Liver (tissue), 9 donors: ENCODE results near the gene ACTL7B. TPM values are rescaled to one million over a fixed set of nuclear protein-coding genes. Genes with fewer than 3 reads are reported as not detected.

Experiments
- DNase-seq: peaks from one replicate; pipeline ENCODE4 v3.0.0-alpha.2; 2017; ENCODE audit warnings: low spot score
- H3K27ac ChIP-seq, 2 donors: one replicate each; pipeline ENCODE4 v1.7.0; 2013; ENCODE audit warnings: inconsistent platforms in 2 of 2, low read length in 2 of 2, control low read depth in 1 of 2, low read depth in 1 of 2, mild to moderate bottlenecking in 1 of 2
- H3K27me3 ChIP-seq, 4 donors: one replicate each; pipeline versions ENCODE4 v1.6.1 to v1.7.0; 2013; ENCODE audit warnings: low read length in 3 of 4, inconsistent platforms in 1 of 4, mild to moderate bottlenecking in 1 of 4, moderate library complexity in 1 of 4; ENCODE audit not compliant: control insufficient read depth in 4 of 4, insufficient read depth in 4 of 4
- H3K36me3 ChIP-seq, 4 donors: one replicate each; pipeline versions ENCODE4 v1.6.1 to v1.7.0; 2013; ENCODE audit warnings: low read length in 3 of 4, mild to moderate bottlenecking in 3 of 4, low read depth in 1 of 4, moderate library complexity in 1 of 4; ENCODE audit not compliant: control insufficient read depth in 4 of 4, insufficient read depth in 3 of 4
- H3K4me1 ChIP-seq, 4 donors: one replicate each; pipeline versions ENCODE4 v1.6.1 to v1.7.0; 2013; ENCODE audit warnings: low read length in 3 of 4, mild to moderate bottlenecking in 3 of 4, moderate library complexity in 1 of 4; ENCODE audit not compliant: control insufficient read depth in 4 of 4, insufficient read depth in 4 of 4
- H3K4me3 ChIP-seq, 3 donors: one replicate each; pipeline versions ENCODE4 v1.6.1 to v1.7.0; 2013; ENCODE audit warnings: low read length in 3 of 3, control low read depth in 1 of 3, low read depth in 1 of 3, mild to moderate bottlenecking in 1 of 3
- H3K9ac ChIP-seq, 2 donors: one replicate each; pipeline ENCODE4 v1.7.0; 2013; ENCODE audit warnings: low read length in 2 of 2, mild to moderate bottlenecking in 2 of 2, moderate library complexity in 2 of 2, control low read depth in 1 of 2, low read depth in 1 of 2
- H3K9me3 ChIP-seq, 4 donors: one replicate each; pipeline versions ENCODE4 v1.6.1 to v1.7.0; 2013; ENCODE audit warnings: low read length in 3 of 4; ENCODE audit not compliant: control insufficient read depth in 4 of 4
- EGR1 ChIP-seq, 2 donors: IDR thresholded peaks; 2 replicates each; pipeline ENCODE4 v1.6.1; 2016 to 2018; ENCODE audit warnings: antibody characterized with exemption in 2 of 2, low read depth in 2 of 2
- FOXA1 ChIP-seq: IDR thresholded peaks from 2 replicates; pipeline ENCODE4 v1.6.1; 2016; ENCODE audit warnings: antibody characterized with exemption
- FOXA2 ChIP-seq: IDR thresholded peaks from 2 replicates; pipeline ENCODE4 v1.6.1; 2016; ENCODE audit warnings: antibody characterized with exemption
- GABPA ChIP-seq, 2 donors: IDR thresholded peaks in 1 of 2; conservative IDR thresholded peaks in 1 of 2; 2 replicates each; pipeline ENCODE4 v1.6.1; 2016; ENCODE audit warnings: antibody characterized with exemption in 2 of 2, mild to moderate bottlenecking in 1 of 2, moderate library complexity in 1 of 2
- HNF4A ChIP-seq, 2 donors: conservative IDR thresholded peaks; 2 replicates each; pipeline ENCODE4 v1.6.1; 2016; ENCODE audit warnings: antibody characterized with exemption in 2 of 2, mild to moderate bottlenecking in 2 of 2
- HNF4G ChIP-seq: IDR thresholded peaks from 2 replicates; pipeline ENCODE4 v1.6.1; 2016; ENCODE audit warnings: antibody characterized with exemption
- JUND ChIP-seq, 2 donors: IDR thresholded peaks; 2 replicates each; pipeline ENCODE4 v1.6.1; 2016; ENCODE audit warnings: antibody characterized with exemption in 2 of 2
- NR2F2 ChIP-seq: IDR thresholded peaks from 2 replicates; pipeline ENCODE4 v1.6.1; 2016; ENCODE audit warnings: antibody characterized with exemption
- RAD21 ChIP-seq, 2 donors: IDR thresholded peaks; 2 replicates each; pipeline ENCODE4 v1.6.1; 2016; ENCODE audit warnings: antibody characterized with exemption in 2 of 2, mild to moderate bottlenecking in 2 of 2
- RXRA ChIP-seq, 2 donors: IDR thresholded peaks; 2 replicates each; pipeline ENCODE4 v1.6.1; 2017 to 2018; ENCODE audit warnings: antibody characterized with exemption in 2 of 2, mild to moderate bottlenecking in 1 of 2
- TAF1 ChIP-seq: conservative IDR thresholded peaks from 2 replicates; pipeline ENCODE4 v1.6.1; 2016; ENCODE audit warnings: antibody characterized with exemption, mild to moderate bottlenecking
- YY1 ChIP-seq: IDR thresholded peaks from 2 replicates; pipeline ENCODE4 v1.6.1; 2016; ENCODE audit warnings: antibody characterized with exemption, mild to moderate bottlenecking
- WGBS: extraction: QIAGEN DNeasy Blood & Tissue Kit; methylation state at CpG from one replicate; pipeline ENCODE4 v1.1.7; 2013; 5-methylcytosine and 5-hydroxymethylcytosine counted together
- polyA plus RNA-seq, 2 donors: library from polyadenylated mRNA; stranded (reverse) in 1 of 2; unstranded in 1 of 2; fragments of 200-250 nt in 1 of 2; fragments of >200 nt in 1 of 2; fragmentation: Nextera tagmentation in 1 of 2; extraction: Ambion mirVana in 1 of 2; gene quantifications; one replicate each; pipeline versions ENCODE4 v1.2.1 to v1.2.3, GENCODE V29; 2013 to 2015
- total RNA-seq, 2 donors: library from RNA; depleted of rRNA; stranded (reverse); fragments of >200 nt; gene quantifications; one replicate each; pipeline ENCODE4 v1.2.3, GENCODE V29; 2014
- TF ChIP-seq, protein P1 (sequence below): fragments of 150-350 bp; IDR thresholded peaks from 2 replicates; pipeline ENCODE4 v1.5.1; 2017; ENCODE audit warnings: improper control_type of control experiment, low read depth, low read length; ENCODE audit not compliant: missing input control
- TF ChIP-seq, protein P2 (sequence below): IDR thresholded peaks from 2 replicates; pipeline ENCODE4 v1.6.1; 2016; ENCODE audit warnings: antibody characterized with exemption
- TF ChIP-seq, protein P3 (sequence below): IDR thresholded peaks from 2 replicates; pipeline ENCODE4 v1.6.1; 2016; ENCODE audit warnings: antibody characterized with exemption, mild to moderate bottlenecking
- TF ChIP-seq, protein P4 (sequence below): IDR thresholded peaks from 2 replicates; pipeline ENCODE4 v1.6.1; 2016; ENCODE audit warnings: antibody characterized with exemption
- TF ChIP-seq, protein P5 (sequence below): IDR thresholded peaks from 2 replicates; pipeline ENCODE4 v1.6.1; 2016; ENCODE audit warnings: antibody characterized with exemption
- donor health status: healthy.
- donor health status: healthy.
- donor health status: healthy.
- donor health status: healthy.
- donor health status: healthy.

ACTL7B gene
- total and polyA plus RNA-seq, 4 donors = 0.09 TPM; not detected in 3

DNA sequence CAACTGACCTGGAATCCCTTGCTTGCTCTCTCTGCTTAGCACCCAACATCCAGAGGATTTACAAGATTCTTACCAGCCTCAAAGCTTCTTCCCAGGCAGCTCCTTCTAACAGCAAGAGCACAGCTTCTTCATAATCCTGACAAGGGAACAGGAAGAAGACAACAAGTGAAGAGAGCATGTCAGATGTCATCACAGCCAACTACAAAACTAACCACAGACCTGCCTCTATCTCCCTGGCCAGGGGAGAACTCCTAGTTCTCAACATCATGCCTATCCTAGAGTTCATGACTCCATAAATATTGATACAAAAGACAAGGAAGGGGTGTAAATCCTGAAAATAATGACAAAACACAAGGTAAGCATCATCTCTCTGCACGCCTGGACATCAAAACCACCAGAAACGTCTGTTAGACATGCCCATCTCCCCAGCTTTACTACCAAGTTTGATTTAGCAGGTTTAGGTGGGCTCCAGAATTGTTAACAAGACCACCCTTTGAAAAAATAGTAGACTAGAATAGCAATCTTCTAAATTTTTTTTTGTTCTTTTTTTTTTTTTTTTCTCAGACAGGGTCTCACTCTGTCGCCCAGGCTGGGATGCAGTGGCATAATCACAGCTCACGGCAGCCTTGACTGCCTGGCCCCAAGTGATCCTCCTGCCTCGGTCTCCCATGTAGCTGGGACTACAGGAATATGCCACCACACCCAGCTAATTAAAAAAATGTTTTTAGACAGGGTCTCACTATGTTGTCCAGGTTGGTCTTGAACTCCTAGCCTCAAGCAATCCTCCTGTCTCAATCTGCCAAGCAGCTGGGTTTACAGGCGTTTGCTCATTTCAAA, 26.5 kb upstream of the ACTL7B start:
- peaks cover 2 to 18% (median 11%) of the 10 kb centered on the region in 4 donors for H3K4me1 ChIP-seq
- no peak overlapping the region for H3K9ac ChIP-seq
- no peaks in the 10 kb centered on the region for H3K9me3 ChIP-seq
- peaks cover 7 to 32% (median 26%) of the 10 kb centered on the region in 4 donors for H3K36me3 ChIP-seq
- no peak for DNase-seq
- no peak overlapping the region for H3K27ac ChIP-seq
- no peak overlapping the region for H3K4me3 ChIP-seq
- WGBS = over 99% methylated on average over 6 of the region's 6 CpGs
- H3K27me3 ChIP-seq = no peaks in the 10 kb centered on the region
- TF ChIP-seq NR2F2 (no peak), EGR1 (IDR thresholded peaks at IDR 0.05; ENCODE audit: low read depth in 2 of 2) (no peak), RXRA (IDR thresholded peaks at IDR 0.05) (no peak), JUND (IDR thresholded peaks at IDR 0.05) (no peak), HNF4G (no peak), FOXA1 (no peak), FOXA2 (no peak), TAF1 (no peak), GABPA (IDR thresholded peaks at IDR 0.05 in 1 of 2, conservative IDR thresholded peaks at IDR 0.05 in 1 of 2) (no peak), HNF4A (conservative IDR thresholded peaks at IDR 0.05) (no peak), YY1 (no peak), RAD21 (IDR thresholded peaks at IDR 0.05) (no peak)
- TF ChIP-seq, protein P1, sequence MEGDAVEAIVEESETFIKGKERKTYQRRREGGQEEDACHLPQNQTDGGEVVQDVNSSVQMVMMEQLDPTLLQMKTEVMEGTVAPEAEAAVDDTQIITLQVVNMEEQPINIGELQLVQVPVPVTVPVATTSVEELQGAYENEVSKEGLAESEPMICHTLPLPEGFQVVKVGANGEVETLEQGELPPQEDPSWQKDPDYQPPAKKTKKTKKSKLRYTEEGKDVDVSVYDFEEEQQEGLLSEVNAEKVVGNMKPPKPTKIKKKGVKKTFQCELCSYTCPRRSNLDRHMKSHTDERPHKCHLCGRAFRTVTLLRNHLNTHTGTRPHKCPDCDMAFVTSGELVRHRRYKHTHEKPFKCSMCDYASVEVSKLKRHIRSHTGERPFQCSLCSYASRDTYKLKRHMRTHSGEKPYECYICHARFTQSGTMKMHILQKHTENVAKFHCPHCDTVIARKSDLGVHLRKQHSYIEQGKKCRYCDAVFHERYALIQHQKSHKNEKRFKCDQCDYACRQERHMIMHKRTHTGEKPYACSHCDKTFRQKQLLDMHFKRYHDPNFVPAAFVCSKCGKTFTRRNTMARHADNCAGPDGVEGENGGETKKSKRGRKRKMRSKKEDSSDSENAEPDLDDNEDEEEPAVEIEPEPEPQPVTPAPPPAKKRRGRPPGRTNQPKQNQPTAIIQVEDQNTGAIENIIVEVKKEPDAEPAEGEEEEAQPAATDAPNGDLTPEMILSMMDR = no peak
- TF ChIP-seq, protein P2, sequence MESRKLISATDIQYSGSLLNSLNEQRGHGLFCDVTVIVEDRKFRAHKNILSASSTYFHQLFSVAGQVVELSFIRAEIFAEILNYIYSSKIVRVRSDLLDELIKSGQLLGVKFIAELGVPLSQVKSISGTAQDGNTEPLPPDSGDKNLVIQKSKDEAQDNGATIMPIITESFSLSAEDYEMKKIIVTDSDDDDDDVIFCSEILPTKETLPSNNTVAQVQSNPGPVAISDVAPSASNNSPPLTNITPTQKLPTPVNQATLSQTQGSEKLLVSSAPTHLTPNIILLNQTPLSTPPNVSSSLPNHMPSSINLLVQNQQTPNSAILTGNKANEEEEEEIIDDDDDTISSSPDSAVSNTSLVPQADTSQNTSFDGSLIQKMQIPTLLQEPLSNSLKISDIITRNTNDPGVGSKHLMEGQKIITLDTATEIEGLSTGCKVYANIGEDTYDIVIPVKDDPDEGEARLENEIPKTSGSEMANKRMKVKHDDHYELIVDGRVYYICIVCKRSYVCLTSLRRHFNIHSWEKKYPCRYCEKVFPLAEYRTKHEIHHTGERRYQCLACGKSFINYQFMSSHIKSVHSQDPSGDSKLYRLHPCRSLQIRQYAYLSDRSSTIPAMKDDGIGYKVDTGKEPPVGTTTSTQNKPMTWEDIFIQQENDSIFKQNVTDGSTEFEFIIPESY = no peak
- TF ChIP-seq, protein P3, sequence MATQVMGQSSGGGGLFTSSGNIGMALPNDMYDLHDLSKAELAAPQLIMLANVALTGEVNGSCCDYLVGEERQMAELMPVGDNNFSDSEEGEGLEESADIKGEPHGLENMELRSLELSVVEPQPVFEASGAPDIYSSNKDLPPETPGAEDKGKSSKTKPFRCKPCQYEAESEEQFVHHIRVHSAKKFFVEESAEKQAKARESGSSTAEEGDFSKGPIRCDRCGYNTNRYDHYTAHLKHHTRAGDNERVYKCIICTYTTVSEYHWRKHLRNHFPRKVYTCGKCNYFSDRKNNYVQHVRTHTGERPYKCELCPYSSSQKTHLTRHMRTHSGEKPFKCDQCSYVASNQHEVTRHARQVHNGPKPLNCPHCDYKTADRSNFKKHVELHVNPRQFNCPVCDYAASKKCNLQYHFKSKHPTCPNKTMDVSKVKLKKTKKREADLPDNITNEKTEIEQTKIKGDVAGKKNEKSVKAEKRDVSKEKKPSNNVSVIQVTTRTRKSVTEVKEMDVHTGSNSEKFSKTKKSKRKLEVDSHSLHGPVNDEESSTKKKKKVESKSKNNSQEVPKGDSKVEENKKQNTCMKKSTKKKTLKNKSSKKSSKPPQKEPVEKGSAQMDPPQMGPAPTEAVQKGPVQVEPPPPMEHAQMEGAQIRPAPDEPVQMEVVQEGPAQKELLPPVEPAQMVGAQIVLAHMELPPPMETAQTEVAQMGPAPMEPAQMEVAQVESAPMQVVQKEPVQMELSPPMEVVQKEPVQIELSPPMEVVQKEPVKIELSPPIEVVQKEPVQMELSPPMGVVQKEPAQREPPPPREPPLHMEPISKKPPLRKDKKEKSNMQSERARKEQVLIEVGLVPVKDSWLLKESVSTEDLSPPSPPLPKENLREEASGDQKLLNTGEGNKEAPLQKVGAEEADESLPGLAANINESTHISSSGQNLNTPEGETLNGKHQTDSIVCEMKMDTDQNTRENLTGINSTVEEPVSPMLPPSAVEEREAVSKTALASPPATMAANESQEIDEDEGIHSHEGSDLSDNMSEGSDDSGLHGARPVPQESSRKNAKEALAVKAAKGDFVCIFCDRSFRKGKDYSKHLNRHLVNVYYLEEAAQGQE = no peak
- TF ChIP-seq, protein P4, sequence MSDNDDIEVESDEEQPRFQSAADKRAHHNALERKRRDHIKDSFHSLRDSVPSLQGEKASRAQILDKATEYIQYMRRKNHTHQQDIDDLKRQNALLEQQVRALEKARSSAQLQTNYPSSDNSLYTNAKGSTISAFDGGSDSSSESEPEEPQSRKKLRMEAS = no peak
- TF ChIP-seq, protein P5, sequence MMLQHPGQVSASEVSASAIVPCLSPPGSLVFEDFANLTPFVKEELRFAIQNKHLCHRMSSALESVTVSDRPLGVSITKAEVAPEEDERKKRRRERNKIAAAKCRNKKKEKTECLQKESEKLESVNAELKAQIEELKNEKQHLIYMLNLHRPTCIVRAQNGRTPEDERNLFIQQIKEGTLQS = no peak
